ENCODE measurements around the gene MYH1.

The MYH1 gene

GRCh38 chr17:10463402-10463801, 54.9 kb downstream of the MYH1 start:
- in situ Hi-C loops (cut with HindIII; ENCODE audit: low sequenced_read_pairs): no loop called here
- H3K4me3 ChIP-seq (ENCODE audit: low read depth, low read length): no peak overlapping the region
- TF ChIP-seq CTCF (IDR thresholded peaks at IDR 0.05; ENCODE audit: low read depth, low read length): no peak
- no peak for DNase-seq (ENCODE audit: low read depth, low spot score)

- TF ChIP-seq CTCF (IDR thresholded peaks at IDR 0.05; ENCODE audit: low read depth, low read length): no peak
- H3K4me3 ChIP-seq (ENCODE audit: low read depth, low read length): no peak overlapping the region
- in situ Hi-C loops (cut with HindIII; ENCODE audit: low sequenced_read_pairs): no loop called here
Observed at GRCh38 chr17:10460062-10460461, 58.3 kb downstream of the MYH1 start.

GRCh38 chr17:10458701-10459100, 59.6 kb downstream of the MYH1 start:
- no peak overlapping the region for H3K4me3 ChIP-seq (ENCODE audit: low read depth, low read length)
- DNase-seq (ENCODE audit: low read depth, low spot score): no peak
- no peak for TF ChIP-seq CTCF (IDR thresholded peaks at IDR 0.05; ENCODE audit: low read depth, low read length)
- in situ Hi-C loops (cut with HindIII; ENCODE audit: low sequenced_read_pairs): no loop called here

More at GRCh38 chr17:10460062-10460461, 58.3 kb downstream of the MYH1 start:
- DNase-seq (ENCODE audit: low read depth, low spot score): no peak

- H3K4me3 ChIP-seq (ENCODE audit: low read depth, low read length): no peak overlapping the region
- no peak for TF ChIP-seq CTCF (IDR thresholded peaks at IDR 0.05; ENCODE audit: low read depth, low read length)
- in situ Hi-C loops (cut with HindIII; ENCODE audit: low sequenced_read_pairs): no loop called here
- no peak for DNase-seq (ENCODE audit: low read depth, low spot score)
Observed at GRCh38 chr17:10457952-10458351, 60.4 kb downstream of the MYH1 start.

GRCh38 chr17:10447026-10447931, 71.1 kb downstream of the MYH1 start:
- no peak for TF ChIP-seq CTCF (IDR thresholded peaks at IDR 0.05; ENCODE audit: low read depth, low read length)
- in situ Hi-C loops (cut with HindIII; ENCODE audit: low sequenced_read_pairs): no loop called here
- no peak overlapping the region for H3K4me3 ChIP-seq (ENCODE audit: low read depth, low read length)
- DNase-seq (ENCODE audit: low read depth, low spot score): no peak
